Measurements from ENCODE around the gene CMIP.

DNA sequence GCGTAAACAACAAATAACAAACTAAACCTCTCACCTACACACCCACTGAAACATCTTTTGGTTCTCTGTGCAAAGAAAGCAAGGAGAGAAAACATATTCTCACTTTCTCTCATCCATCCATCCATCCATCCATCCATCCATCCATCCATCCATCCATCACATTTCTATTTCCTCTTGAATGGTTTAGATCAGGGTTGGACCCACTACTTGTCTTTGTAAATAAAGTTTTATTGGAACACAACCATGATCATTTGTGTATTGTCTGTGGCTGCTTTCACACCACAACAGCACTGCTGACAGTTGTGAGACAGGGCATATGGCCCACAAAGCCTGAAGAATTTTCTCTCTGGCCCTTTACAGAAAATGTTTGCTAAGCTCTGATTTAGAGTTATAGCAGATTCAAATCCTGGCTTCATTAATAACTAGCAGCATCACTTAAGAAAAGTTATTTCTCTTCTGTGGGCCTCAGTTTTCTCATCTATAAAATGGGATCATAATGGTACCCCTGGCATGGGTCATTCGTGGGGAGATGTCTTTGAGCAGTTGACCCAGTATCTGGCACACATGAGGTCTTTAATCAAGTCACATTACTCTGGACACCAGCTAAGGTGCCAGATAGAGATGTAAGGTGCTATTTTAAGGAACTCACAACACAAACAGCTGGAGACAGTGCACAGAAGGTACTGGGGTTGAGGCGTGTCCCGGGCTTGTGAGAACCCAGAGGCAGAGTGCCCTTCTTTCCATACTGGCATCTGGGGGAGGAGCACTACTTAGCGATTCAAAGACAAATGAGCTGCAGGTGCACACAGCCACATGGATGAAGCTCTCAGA lies 146.3 kb downstream of the CMIP start:
- TF ChIP-seq RAD21 (IDR thresholded peaks at IDR 0.05; ENCODE audit: low read depth) (no peak), MAX (IDR thresholded peaks at IDR 0.05) (no peak), CEBPB (IDR thresholded peaks at IDR 0.05) (no peak), TAF1 (IDR thresholded peaks at IDR 0.05; ENCODE audit: low read depth) (no peak), YY1 (IDR thresholded peaks at IDR 0.05; ENCODE audit: low read depth) (no peak), CREB1 (IDR thresholded peaks at IDR 0.05; ENCODE audit: low read depth) (no peak), EGR1 (IDR thresholded peaks at IDR 0.05) (no peak), TCF12 (IDR thresholded peaks at IDR 0.05; ENCODE audit: low read depth) (no peak), ZBTB7A (IDR thresholded peaks at IDR 0.05; ENCODE audit: low read depth) (no peak), EP300 (IDR thresholded peaks at IDR 0.05; ENCODE audit: borderline replicate concordance) (no peak), FOXM1 (IDR thresholded peaks at IDR 0.05; ENCODE audit: borderline replicate concordance, low read depth) (no peak), NFIC (IDR thresholded peaks at IDR 0.05) (no peak), TEAD4 (IDR thresholded peaks at IDR 0.05) (no peak)
- TF ChIP-seq, protein P1, sequence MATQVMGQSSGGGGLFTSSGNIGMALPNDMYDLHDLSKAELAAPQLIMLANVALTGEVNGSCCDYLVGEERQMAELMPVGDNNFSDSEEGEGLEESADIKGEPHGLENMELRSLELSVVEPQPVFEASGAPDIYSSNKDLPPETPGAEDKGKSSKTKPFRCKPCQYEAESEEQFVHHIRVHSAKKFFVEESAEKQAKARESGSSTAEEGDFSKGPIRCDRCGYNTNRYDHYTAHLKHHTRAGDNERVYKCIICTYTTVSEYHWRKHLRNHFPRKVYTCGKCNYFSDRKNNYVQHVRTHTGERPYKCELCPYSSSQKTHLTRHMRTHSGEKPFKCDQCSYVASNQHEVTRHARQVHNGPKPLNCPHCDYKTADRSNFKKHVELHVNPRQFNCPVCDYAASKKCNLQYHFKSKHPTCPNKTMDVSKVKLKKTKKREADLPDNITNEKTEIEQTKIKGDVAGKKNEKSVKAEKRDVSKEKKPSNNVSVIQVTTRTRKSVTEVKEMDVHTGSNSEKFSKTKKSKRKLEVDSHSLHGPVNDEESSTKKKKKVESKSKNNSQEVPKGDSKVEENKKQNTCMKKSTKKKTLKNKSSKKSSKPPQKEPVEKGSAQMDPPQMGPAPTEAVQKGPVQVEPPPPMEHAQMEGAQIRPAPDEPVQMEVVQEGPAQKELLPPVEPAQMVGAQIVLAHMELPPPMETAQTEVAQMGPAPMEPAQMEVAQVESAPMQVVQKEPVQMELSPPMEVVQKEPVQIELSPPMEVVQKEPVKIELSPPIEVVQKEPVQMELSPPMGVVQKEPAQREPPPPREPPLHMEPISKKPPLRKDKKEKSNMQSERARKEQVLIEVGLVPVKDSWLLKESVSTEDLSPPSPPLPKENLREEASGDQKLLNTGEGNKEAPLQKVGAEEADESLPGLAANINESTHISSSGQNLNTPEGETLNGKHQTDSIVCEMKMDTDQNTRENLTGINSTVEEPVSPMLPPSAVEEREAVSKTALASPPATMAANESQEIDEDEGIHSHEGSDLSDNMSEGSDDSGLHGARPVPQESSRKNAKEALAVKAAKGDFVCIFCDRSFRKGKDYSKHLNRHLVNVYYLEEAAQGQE (IDR thresholded peaks at IDR 0.05; ENCODE audit: low read depth), result no peak
